Testis (tissue), 3 donors: ENCODE results near the gene LDHAL6B. TPM values are rescaled to one million over a fixed set of nuclear protein-coding genes. Genes with fewer than 3 reads are reported as not detected.

ENCODE experiments used
- DNase-seq: peaks from one replicate; pipeline ENCODE4 v3.0.0-alpha.2; 2019
- H3K27ac ChIP-seq, 2 donors: fragments of 200-600 bp; sonication (generic); one replicate each; pipeline ENCODE4 v1.5.1; 2019
- H3K27me3 ChIP-seq: fragments of 200-600 bp; sonication (generic); one replicate; pipeline ENCODE4 v1.5.1; 2019
- H3K36me3 ChIP-seq: fragments of 200-600 bp; sonication (generic); one replicate; pipeline ENCODE4 v1.5.1; 2017; ENCODE audit warnings: low read depth; ENCODE audit errors: missing control alignments
- H3K4me1 ChIP-seq: fragments of 200-600 bp; sonication (generic); one replicate; pipeline ENCODE4 v1.5.1; 2019
- H3K4me3 ChIP-seq, 2 donors: fragments of 200-600 bp; sonication (generic); one replicate each; pipeline ENCODE4 v1.5.1; 2017 to 2019
- H3K9me3 ChIP-seq: fragments of 200-600 bp; sonication (generic); one replicate; pipeline ENCODE4 v1.5.1; 2017
- POLR2A ChIP-seq: fragments of 450-650 bp; IDR thresholded peaks from one replicate; pipeline ENCODE4 v1.6.1; 2017; ENCODE audit warnings: antibody characterized with exemption, mild to moderate bottlenecking, moderate library complexity
- WGBS, 2 donors: methylation state at CpG; one replicate each; pipeline ENCODE4 v1.1.5; 2018; 5-methylcytosine and 5-hydroxymethylcytosine counted together
- intact Hi-C: fragments of 100-400 bp; cut with DNase I; formaldehyde crosslinking; loops from one replicate; pipeline ENCODE4 v1.15.1; 2023; ENCODE audit warnings: low total_unique reads
- polyA plus RNA-seq: library from polyadenylated mRNA; stranded (reverse); fragments of 350-450 nt; fragmentation: Illumina TruSeq; extraction: RNeasy Lipid Tissue Mini Kit (QIAGEN cat#74804); gene quantifications from one replicate; pipeline ENCODE4 v1.2.3, GENCODE V29; 2014; ENCODE audit warnings: low read depth, low replicate concordance; ENCODE audit not compliant: insufficient read depth
- total RNA-seq, 2 donors: library from RNA; depleted of rRNA; stranded (reverse); fragments of >200 nt; gene quantifications; one replicate each; pipeline ENCODE4 v1.2.3, GENCODE V29; 2016
- TF ChIP-seq, protein P1 (sequence below), 3 experiments: fragments of 450-650 bp in 2 of 3; fragments of 200-600 bp in 1 of 3; sonication (generic) in 1 of 3; IDR thresholded peaks; one replicate each; pipeline ENCODE4 v1.5.1; 2016 to 2019; ENCODE audit warnings: antibody characterized with exemption in 3 of 3, mild to moderate bottlenecking in 2 of 3, moderate library complexity in 1 of 3

LDHAL6B gene
- total and polyA plus RNA-seq, 3 donors from 2014 or later = 18.6 to 119 (median 22.6) TPM

- intact Hi-C loops = no loop called here
- Histone ChIP-seq H3K36me3 (no peaks in the 10 kb centered on the region), H3K4me3 (no peak overlapping the region), H3K27ac (no peak overlapping the region), H3K9me3 (no peaks in the 10 kb centered on the region), H3K4me1 (no peaks in the 10 kb centered on the region), H3K27me3 (no peaks in the 10 kb centered on the region)
- no peak for DNase-seq
- WGBS, 2 donors = 80 to 82% methylated on average over 10 of the region's 10 CpGs
- no peak for TF ChIP-seq POLR2A
- TF ChIP-seq, protein P1, sequence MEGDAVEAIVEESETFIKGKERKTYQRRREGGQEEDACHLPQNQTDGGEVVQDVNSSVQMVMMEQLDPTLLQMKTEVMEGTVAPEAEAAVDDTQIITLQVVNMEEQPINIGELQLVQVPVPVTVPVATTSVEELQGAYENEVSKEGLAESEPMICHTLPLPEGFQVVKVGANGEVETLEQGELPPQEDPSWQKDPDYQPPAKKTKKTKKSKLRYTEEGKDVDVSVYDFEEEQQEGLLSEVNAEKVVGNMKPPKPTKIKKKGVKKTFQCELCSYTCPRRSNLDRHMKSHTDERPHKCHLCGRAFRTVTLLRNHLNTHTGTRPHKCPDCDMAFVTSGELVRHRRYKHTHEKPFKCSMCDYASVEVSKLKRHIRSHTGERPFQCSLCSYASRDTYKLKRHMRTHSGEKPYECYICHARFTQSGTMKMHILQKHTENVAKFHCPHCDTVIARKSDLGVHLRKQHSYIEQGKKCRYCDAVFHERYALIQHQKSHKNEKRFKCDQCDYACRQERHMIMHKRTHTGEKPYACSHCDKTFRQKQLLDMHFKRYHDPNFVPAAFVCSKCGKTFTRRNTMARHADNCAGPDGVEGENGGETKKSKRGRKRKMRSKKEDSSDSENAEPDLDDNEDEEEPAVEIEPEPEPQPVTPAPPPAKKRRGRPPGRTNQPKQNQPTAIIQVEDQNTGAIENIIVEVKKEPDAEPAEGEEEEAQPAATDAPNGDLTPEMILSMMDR (IDR thresholded peaks at IDR 0.05) = no peak
Measured at GRCh38 chr15:59199626-59200465, 6.8 kb upstream of the LDHAL6B start.

- Histone ChIP-seq H3K36me3 (no peaks in the 10 kb centered on the region), H3K9me3 (no peaks in the 10 kb centered on the region), H3K4me1 (no peaks in the 10 kb centered on the region), H3K4me3 (no peak overlapping the region), H3K27me3 (no peaks in the 10 kb centered on the region), H3K27ac (no peak overlapping the region)
- TF ChIP-seq, protein P1 (IDR thresholded peaks at IDR 0.05) = no peak
- TF ChIP-seq POLR2A = no peak
- WGBS, 2 donors = 93 to 97% methylated on average over 9 of the region's 9 CpGs
- intact Hi-C loops = no loop called here
- no peak for DNase-seq
Measured at GRCh38 chr15:59200560-59200959, 6.1 kb upstream of the LDHAL6B start.

- intact Hi-C loops = no loop called here
- Histone ChIP-seq H3K4me1 (no peaks in the 10 kb centered on the region), H3K4me3 (no peak overlapping the region), H3K9me3 (no peaks in the 10 kb centered on the region), H3K36me3 (no peaks in the 10 kb centered on the region), H3K27me3 (no peaks in the 10 kb centered on the region), H3K27ac (no peak overlapping the region)
- DNase-seq = no peak
- TF ChIP-seq, protein P1 (IDR thresholded peaks at IDR 0.05) = no peak
- no peak for TF ChIP-seq POLR2A
- WGBS, 2 donors = 79 to 95% methylated on average over 6 of the region's 6 CpGs
Measured at GRCh38 chr15:59203008-59203407, 3.6 kb upstream of the LDHAL6B start.

DNA sequence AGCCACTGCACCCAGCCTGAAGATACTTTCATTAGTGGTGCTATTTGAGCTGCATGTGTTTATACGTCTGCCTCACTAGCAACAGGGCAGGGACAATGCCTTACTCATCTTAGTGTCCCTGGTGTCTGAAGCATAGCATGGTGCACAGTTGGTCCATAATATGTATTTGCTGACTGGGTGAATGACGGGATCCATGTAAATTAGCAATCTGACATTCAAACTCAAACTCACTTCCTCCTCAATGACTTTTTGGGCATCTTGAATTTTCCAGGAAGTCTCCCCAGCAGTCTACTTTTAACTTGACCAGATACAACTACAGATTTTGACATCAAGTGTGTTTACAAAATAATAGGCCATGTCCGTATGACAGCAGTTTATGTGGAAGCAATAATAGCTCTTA, 3.0 kb upstream of the LDHAL6B start:
- intact Hi-C loops = no loop called here
- Histone ChIP-seq H3K36me3 (no peaks in the 10 kb centered on the region), H3K9me3 (no peaks in the 10 kb centered on the region), H3K27me3 (no peaks in the 10 kb centered on the region), H3K4me3 (no peak overlapping the region), H3K27ac (no peak overlapping the region), H3K4me1 (no peaks in the 10 kb centered on the region)
- TF ChIP-seq, protein P1 (IDR thresholded peaks at IDR 0.05) = no peak
- TF ChIP-seq POLR2A = no peak
- WGBS, 2 donors = 87 to 92% methylated on average over 3 of the region's 3 CpGs
- no peak for DNase-seq
